Activated CD8-positive, alpha-beta T cell treated with anti-CD3 and anti-CD28 coated beads for 36 hours (primary cell): ENCODE data around the gene BICDL1. TPM values are rescaled to one million over a fixed set of nuclear protein-coding genes. Genes with fewer than 3 reads are reported as not detected.

Experiments used
- ATAC-seq: fragments of 200-7000 bp; cut with Tn5 transposase; one replicate; pipeline ENCODE4 v1.10.0; 2021; ENCODE audit warnings: mild to moderate bottlenecking, moderate library complexity
- CTCF ChIA-PET: fragments of 350-600 bp; sonication (Branson Sonifier 250); formaldehyde crosslinking; loops from one replicate; lab custom pipeline; 2021; ENCODE audit warnings: antibody characterized with exemption; lab: Charles Lee
- POLR2A ChIA-PET: fragments of 350-600 bp; sonication (Branson Sonifier 250); formaldehyde crosslinking; loops from one replicate; lab custom pipeline; 2021; ENCODE audit warnings: antibody characterized with exemption; lab: Charles Lee
- DNase-seq: peaks from one replicate; pipeline ENCODE4 v3.0.0-alpha.2; 2020
- H3K27ac Mint-ChIP-seq: one replicate; pipeline ENCODE4 v1.8.0; 2021; ENCODE audit warnings: mild to moderate bottlenecking, mixed read lengths
- H3K27me3 Mint-ChIP-seq: one replicate; pipeline ENCODE4 v1.8.0; 2021; ENCODE audit warnings: mixed read lengths
- H3K36me3 Mint-ChIP-seq: one replicate; pipeline ENCODE4 v1.8.0; 2021; ENCODE audit warnings: low read depth, mixed read lengths
- H3K4me1 Mint-ChIP-seq: one replicate; pipeline ENCODE4 v1.8.0; 2021; ENCODE audit warnings: low read depth, mixed read lengths
- H3K4me3 Mint-ChIP-seq: one replicate; pipeline ENCODE4 v1.8.0; 2021; ENCODE audit warnings: mild to moderate bottlenecking, moderate library complexity, mixed read lengths
- H3K9me3 Mint-ChIP-seq: one replicate; pipeline ENCODE4 v1.8.0; 2021; ENCODE audit warnings: mixed read lengths
- CTCF ChIP-seq: fragments of 200-600 bp; IDR thresholded peaks from one replicate; pipeline ENCODE4 v1.8.0; 2022; ENCODE audit warnings: antibody characterized with exemption, mild to moderate bottlenecking
- intact Hi-C: fragments of 100-400 bp; cut with micrococcal nuclease; formaldehyde crosslinking; loops from one replicate; pipeline ENCODE4 v1.10.0; 2022
- total RNA-seq, 2 experiments: library from RNA; stranded (reverse); gene quantifications; one replicate each; pipeline ENCODE4 v1.2.3, GENCODE V29; 2021

BICDL1 gene
- total RNA-seq, 2 experiments from 2014 or later = 103 to 107 TPM

- ATAC-seq (no peak), DNase-seq (no peak)
- Mint-ChIP-seq H3K4me3 (no peak overlapping the region), H3K4me1 (peaks cover 11% of the 10 kb centered on the region), H3K27me3 (no peaks in the 10 kb centered on the region), H3K27ac (peak overlapping the region; percentile 55), H3K36me3 (peaks cover 51% of the 10 kb centered on the region), H3K9me3 (no peaks in the 10 kb centered on the region)
- intact Hi-C loops = no loop called here
- CTCF ChIA-PET = interaction anchor here (1.5 kb wide), 1 partner anchor 8 kb away, joined by 4 read pairs; no protein-coding TSS in a partner anchor
- no peak for TF ChIP-seq CTCF
- POLR2A ChIA-PET = interaction anchor here (0.8 to 1.2 kb wide), 2 partner anchors 40 to 56 kb away, joined by 3 to 4 read pairs; no protein-coding TSS in a partner anchor
Measured at GRCh38 chr12:120071493-120072020, 82.5 kb downstream of the BICDL1 start.

GRCh38 chr12:120072472-120073249, 83.6 kb downstream of the BICDL1 start:
- Mint-ChIP-seq H3K9me3 (no peaks in the 10 kb centered on the region), H3K4me3 (no peak overlapping the region), H3K4me1 (peaks cover 11% of the 10 kb centered on the region), H3K36me3 (peaks cover 53% of the 10 kb centered on the region), H3K27me3 (no peaks in the 10 kb centered on the region), H3K27ac (no peak overlapping the region)
- ChIA-PET POLR2A (interaction anchor here (1.2 kb wide), 1 partner anchor 57 kb away, joined by 3 read pairs; no protein-coding TSS in a partner anchor), CTCF (interaction anchor here (1.5 to 1.6 kb wide), 2 partner anchors 9 to 14 kb away, joined by 4 to 7 read pairs; no protein-coding TSS in a partner anchor)
- DNase-seq = no peak
- intact Hi-C loops = no loop called here
- no peak for TF ChIP-seq CTCF
- ATAC-seq = no peak

- Mint-ChIP-seq H3K36me3 (peaks cover 62% of the 10 kb centered on the region), H3K4me3 (no peak overlapping the region), H3K4me1 (peaks cover 22% of the 10 kb centered on the region), H3K27ac (peak overlapping the region; percentile 60), H3K27me3 (no peaks in the 10 kb centered on the region), H3K9me3 (no peaks in the 10 kb centered on the region)
- CTCF ChIA-PET = no interaction called here
- ATAC-seq (no peak), DNase-seq (no peak)
- intact Hi-C loops = no loop called here
- POLR2A ChIA-PET = interaction anchor here (0.7 to 0.9 kb wide), 2 partner anchors 18 to 21 kb away, joined by 3 read pairs; no protein-coding TSS in a partner anchor
- no peak for TF ChIP-seq CTCF
Measured at GRCh38 chr12:120075034-120075616, 86.1 kb downstream of the BICDL1 start.

- POLR2A ChIA-PET = no interaction called here
- intact Hi-C loops = no loop called here
- no peak for TF ChIP-seq CTCF
- no peak for ATAC-seq
- Mint-ChIP-seq H3K27me3 (no peaks in the 10 kb centered on the region), H3K9me3 (no peaks in the 10 kb centered on the region), H3K4me3 (no peak overlapping the region), H3K27ac (no peak overlapping the region), H3K4me1 (peaks cover 22% of the 10 kb centered on the region), H3K36me3 (peaks cover 63% of the 10 kb centered on the region)
- CTCF ChIA-PET = no interaction called here
- no peak for DNase-seq
Measured at GRCh38 chr12:120076651-120077050, 87.6 kb downstream of the BICDL1 start.
